ENCODE data around the gene NUMBL.
A peak's percentile ranks its signal among the peaks of the same experiment; 100 is the strongest.

Gene NUMBL

GRCh38 chr19:40723661-40724254 lies 33.3 kb upstream of the NUMBL start:
- Histone ChIP-seq H3K4me1 (ENCODE audit: insufficient read depth, low read length) (peaks cover 4% of the 10 kb centered on the region; the same call in 1 of the 2 replicates), H3K27me3 (ENCODE audit: insufficient read depth, low read length) (no peaks in the 10 kb centered on the region), H3K9ac (ENCODE audit: low read depth, low read length) (no peak overlapping the region), H3K27ac (ENCODE audit: low read depth, low read length) (no peak overlapping the region), H3K4me3 (ENCODE audit: low read length) (no peak overlapping the region), H3K9me3 (ENCODE audit: insufficient read depth, low read depth, low read length) (no peaks in the 10 kb centered on the region), H3K36me3 (ENCODE audit: insufficient read depth, low read length) (peaks cover 35% of the 10 kb centered on the region)
- 96% methylated on average over 5 of the region's 5 CpGs for WGBS

- no peaks in the 10 kb centered on the region for H3K9me3 ChIP-seq (ENCODE audit: insufficient read depth, low read depth, low read length)
- peaks cover 21% of the 10 kb centered on the region for H3K36me3 ChIP-seq (ENCODE audit: insufficient read depth, low read length)
- H3K4me3 ChIP-seq (ENCODE audit: low read length), result no peak overlapping the region
- no peaks in the 10 kb centered on the region for H3K27me3 ChIP-seq (ENCODE audit: insufficient read depth, low read length)
- no peak overlapping the region for H3K9ac ChIP-seq (ENCODE audit: low read depth, low read length)
- WGBS, result 91% methylated on average over 5 of the region's 9 CpGs
- no peak overlapping the region for H3K27ac ChIP-seq (ENCODE audit: low read depth, low read length)
- H3K4me1 ChIP-seq (ENCODE audit: insufficient read depth, low read length), result peaks cover 6% of the 10 kb centered on the region
These were observed 31.6 kb upstream of the NUMBL start for GRCh38 chr19:40721936-40722661.

- Histone ChIP-seq H3K9ac (ENCODE audit: low read depth, low read length) (no peak overlapping the region), H3K27ac (ENCODE audit: low read depth, low read length) (no peak overlapping the region), H3K9me3 (ENCODE audit: insufficient read depth, low read depth, low read length) (no peaks in the 10 kb centered on the region)
These were observed 30.7 kb upstream of the NUMBL start for GRCh38 chr19:40721140-40721486.

GRCh38 chr19:40719414-40719894 lies 29.0 kb upstream of the NUMBL start:
- 83% methylated on average over 7 of the region's 7 CpGs for WGBS
- no peak overlapping the region for H3K9ac ChIP-seq (ENCODE audit: low read depth, low read length)
- no peak overlapping the region for H3K27ac ChIP-seq (ENCODE audit: low read depth, low read length)

More at GRCh38 chr19:40721140-40721486, 30.7 kb upstream of the NUMBL start:
- H3K4me3 ChIP-seq (ENCODE audit: low read length), result no peak overlapping the region
- peaks cover 14% of the 10 kb centered on the region for H3K36me3 ChIP-seq (ENCODE audit: insufficient read depth, low read length)
- H3K27me3 ChIP-seq (ENCODE audit: insufficient read depth, low read length), result no peaks in the 10 kb centered on the region
- 86% methylated on average over 6 of the region's 6 CpGs for WGBS
- peaks cover 6% of the 10 kb centered on the region for H3K4me1 ChIP-seq (ENCODE audit: insufficient read depth, low read length)

DNA sequence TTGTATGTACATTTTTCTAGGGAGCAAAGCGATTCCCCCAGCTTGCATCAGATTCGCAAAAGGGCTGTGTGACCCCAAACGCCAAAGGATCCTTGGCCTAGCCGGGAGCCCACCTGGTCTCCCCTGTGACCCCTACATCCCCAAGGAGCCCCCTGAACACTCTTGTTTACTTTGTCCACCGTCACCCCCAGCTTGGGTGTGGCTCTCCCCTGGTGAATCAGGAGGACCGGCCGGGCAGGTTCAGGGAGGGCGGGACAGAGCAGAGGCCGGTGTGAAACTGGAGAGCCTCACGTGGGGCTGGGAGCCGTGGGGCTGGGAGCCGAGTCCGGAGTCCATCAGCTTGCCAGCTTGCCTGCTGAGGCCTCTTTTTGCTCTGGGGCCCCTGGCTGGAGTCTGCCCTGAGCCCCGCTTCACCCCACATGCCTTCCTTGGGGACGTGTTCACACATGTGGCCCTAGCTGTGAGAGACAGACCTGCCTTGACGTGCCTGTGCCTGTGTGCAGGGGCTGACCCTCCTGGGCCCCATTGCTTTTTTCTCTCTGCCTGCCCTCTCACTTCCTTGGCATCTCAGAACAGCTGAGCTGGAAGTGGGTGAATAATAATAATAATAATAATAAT lies 28.4 kb upstream of the NUMBL start:
- Histone ChIP-seq H3K27ac (ENCODE audit: low read depth, low read length) (no peak overlapping the region; the same call in 1 of the 2 replicates), H3K27me3 (ENCODE audit: insufficient read depth, low read length) (no peaks in the 10 kb centered on the region), H3K9me3 (ENCODE audit: insufficient read depth, low read depth, low read length) (no peaks in the 10 kb centered on the region), H3K9ac (ENCODE audit: low read depth, low read length) (peak overlapping the region; percentile 65), H3K4me3 (ENCODE audit: low read length) (peak overlapping the region; percentile 84), H3K36me3 (ENCODE audit: insufficient read depth, low read length) (0 out of 2 replicates have a peak, but pooled peaks cover 3% of the 10 kb centered on the region), H3K4me1 (ENCODE audit: insufficient read depth, low read length) (peaks cover 10% of the 10 kb centered on the region)
- WGBS, result 19% methylated on average over 16 of the region's 16 CpGs

More at GRCh38 chr19:40719414-40719894, 29.0 kb upstream of the NUMBL start:
- Histone ChIP-seq H3K4me3 (ENCODE audit: low read length) (peak overlapping the region; percentile 84), H3K27me3 (ENCODE audit: insufficient read depth, low read length) (no peaks in the 10 kb centered on the region), H3K36me3 (ENCODE audit: insufficient read depth, low read length) (0 out of 2 replicates have a peak, but pooled peaks cover 5% of the 10 kb centered on the region), H3K9me3 (ENCODE audit: insufficient read depth, low read depth, low read length) (no peaks in the 10 kb centered on the region), H3K4me1 (ENCODE audit: insufficient read depth, low read length) (peaks cover 7% of the 10 kb centered on the region)

DNA sequence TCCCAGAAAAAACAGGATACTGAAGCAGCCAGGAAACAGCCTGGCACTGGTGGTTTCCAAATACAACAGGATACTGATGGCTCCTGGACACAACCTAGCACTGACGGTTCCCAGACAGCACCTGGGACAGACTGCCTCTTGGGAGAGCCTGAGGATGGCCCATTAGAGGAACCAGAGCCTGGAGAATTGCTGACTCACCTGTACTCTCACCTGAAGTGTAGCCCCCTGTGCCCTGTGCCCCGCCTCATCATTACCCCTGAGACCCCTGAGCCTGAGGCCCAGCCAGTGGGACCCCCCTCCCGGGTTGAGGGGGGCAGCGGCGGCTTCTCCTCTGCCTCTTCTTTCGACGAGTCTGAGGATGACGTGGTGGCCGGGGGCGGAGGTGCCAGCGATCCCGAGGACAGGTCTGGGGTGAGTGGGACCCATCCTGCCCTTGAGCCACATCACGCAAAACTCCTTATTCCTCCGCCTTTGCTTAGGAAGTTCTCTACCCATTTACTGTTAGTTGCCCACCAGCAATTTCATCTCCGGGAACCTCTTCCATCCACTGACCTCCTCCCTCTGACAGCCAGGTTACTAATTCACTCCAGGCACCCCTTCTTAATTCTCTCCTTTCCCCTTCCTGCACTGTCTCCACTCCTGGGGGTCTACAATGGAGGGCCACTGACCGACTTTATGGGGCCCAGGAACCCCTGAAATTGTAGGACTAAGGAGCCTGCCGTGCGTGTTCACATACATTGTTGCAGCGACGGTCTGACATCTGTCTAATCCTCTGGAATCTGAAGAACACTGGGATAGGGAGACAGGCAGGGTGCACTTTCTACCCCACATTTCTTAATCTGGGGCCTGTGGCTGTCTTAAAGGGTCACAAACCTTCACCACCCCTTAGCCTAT lies 27.7 kb upstream of the NUMBL start:
- Histone ChIP-seq H3K27ac (ENCODE audit: low read depth, low read length) (no peak overlapping the region; the same call in 1 of the 2 replicates), H3K9ac (ENCODE audit: low read depth, low read length) (peak overlapping the region; percentile 65), H3K27me3 (ENCODE audit: insufficient read depth, low read length) (no peaks in the 10 kb centered on the region), H3K4me3 (ENCODE audit: low read length) (peak overlapping the region; percentile 84), H3K9me3 (ENCODE audit: insufficient read depth, low read depth, low read length) (no peaks in the 10 kb centered on the region), H3K4me1 (ENCODE audit: insufficient read depth, low read length) (peaks cover 10% of the 10 kb centered on the region), H3K36me3 (ENCODE audit: insufficient read depth, low read length) (0 out of 2 replicates have a peak, but pooled peaks cover 1% of the 10 kb centered on the region)
- WGBS, result 17% methylated on average over 20 of the region's 20 CpGs

DNA sequence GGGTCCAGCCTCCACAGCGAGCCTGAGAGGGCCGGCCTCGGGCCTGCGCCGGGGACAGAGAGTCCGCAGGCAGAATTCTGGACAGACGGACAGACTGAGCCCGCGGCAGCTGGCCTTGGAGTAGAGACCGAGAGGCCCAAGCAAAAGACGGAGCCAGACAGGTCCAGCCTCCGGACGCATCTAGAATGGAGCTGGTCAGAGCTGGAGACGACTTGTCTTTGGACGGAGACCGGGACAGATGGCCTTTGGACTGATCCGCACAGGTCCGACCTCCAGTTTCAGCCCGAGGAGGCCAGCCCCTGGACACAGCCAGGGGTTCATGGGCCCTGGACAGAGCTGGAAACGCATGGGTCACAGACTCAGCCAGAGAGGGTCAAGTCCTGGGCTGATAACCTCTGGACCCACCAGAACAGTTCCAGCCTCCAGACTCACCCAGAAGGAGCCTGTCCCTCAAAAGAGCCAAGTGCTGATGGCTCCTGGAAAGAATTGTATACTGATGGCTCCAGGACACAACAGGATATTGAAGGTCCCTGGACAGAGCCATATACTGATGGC lies 27.0 kb upstream of the NUMBL start:
- peaks cover 8% of the 10 kb centered on the region for H3K36me3 ChIP-seq (ENCODE audit: insufficient read depth, low read length)
- peak overlapping the region; percentile 80 for H3K9ac ChIP-seq (ENCODE audit: low read depth, low read length)
- H3K9me3 ChIP-seq (ENCODE audit: insufficient read depth, low read depth, low read length), result no peaks in the 10 kb centered on the region
- WGBS, result 2% methylated on average over 20 of the region's 20 CpGs
- H3K4me3 ChIP-seq (ENCODE audit: low read length), result peak overlapping the region; percentile 84
- no peaks in the 10 kb centered on the region for H3K27me3 ChIP-seq (ENCODE audit: insufficient read depth, low read length)
- peaks cover 10% of the 10 kb centered on the region for H3K4me1 ChIP-seq (ENCODE audit: insufficient read depth, low read length)
- peak overlapping the region; percentile 53; the same call in 1 of the 2 replicates for H3K27ac ChIP-seq (ENCODE audit: low read depth, low read length)

- Histone ChIP-seq H3K27ac (ENCODE audit: low read depth, low read length) (peak within 1 kb of the TSS; percentile 91), H3K27me3 (ENCODE audit: insufficient read depth, low read length) (no peaks in the 10 kb centered on the region), H3K9ac (ENCODE audit: low read depth, low read length) (peak within 1 kb of the TSS; percentile 80), H3K4me3 (ENCODE audit: low read length) (peak within 1 kb of the TSS; percentile 84), H3K9me3 (ENCODE audit: insufficient read depth, low read depth, low read length) (no peaks in the 10 kb centered on the region), H3K4me1 (ENCODE audit: insufficient read depth, low read length) (peaks cover 10% of the 10 kb centered on the region), H3K36me3 (ENCODE audit: insufficient read depth, low read length) (peaks cover 14% of the 10 kb centered on the region)
- WGBS, result under 1% methylated on average over 76 of the region's 76 CpGs
These were observed 26.3 kb upstream of the NUMBL start, which contains the start of the genes COQ8B and ITPKC for GRCh38 chr19:40716482-40717324. COQ8B (minus strand) TSS chr19:40716886; CDS start chr19:40714632, 2,254 bp downstream. ITPKC (plus strand) TSS chr19:40717112; CDS start chr19:40717136, 24 bp downstream.

- Histone ChIP-seq H3K36me3 (ENCODE audit: insufficient read depth, low read length) (peaks cover 21% of the 10 kb centered on the region), H3K4me1 (ENCODE audit: insufficient read depth, low read length) (peaks cover 10% of the 10 kb centered on the region), H3K9me3 (ENCODE audit: insufficient read depth, low read depth, low read length) (no peaks in the 10 kb centered on the region), H3K27ac (ENCODE audit: low read depth, low read length) (peak overlapping the region; percentile 91), H3K27me3 (ENCODE audit: insufficient read depth, low read length) (no peaks in the 10 kb centered on the region), H3K4me3 (ENCODE audit: low read length) (peak overlapping the region; percentile 84), H3K9ac (ENCODE audit: low read depth, low read length) (peak overlapping the region; percentile 75)
- 9% methylated on average over 8 of the region's 8 CpGs for WGBS
These were observed 25.6 kb upstream of the NUMBL start for GRCh38 chr19:40716031-40716481.
